HepG2 (cell line): Measurements from ENCODE around the gene PDRG1. TPM values are rescaled to one million over a fixed set of nuclear protein-coding genes. Genes with fewer than 3 reads are reported as not detected.

Source experiments
- ELF4 ChIP-seq: sonication (generic); formaldehyde crosslinking; IDR thresholded peaks from 2 replicates; pipeline ENCODE4 v1.5.0; 2020; ENCODE audit warnings: missing genetic modification reagents, mild to moderate bottlenecking, moderate library complexity, borderline replicate concordance
- SAP130 ChIP-seq: IDR thresholded peaks from 2 replicates; pipeline ENCODE4 v1.6.1; 2016; ENCODE audit warnings: low read depth
- ZBTB38 ChIP-seq: sonication (generic); formaldehyde crosslinking; IDR thresholded peaks from 2 replicates; pipeline ENCODE4 v1.5.1; 2020; ENCODE audit warnings: mild to moderate bottlenecking, missing genetic modification reagents
- ZBTB40 ChIP-seq, 2 experiments: fragments of 450-650 bp in 1 of 2; sonication (generic) in 1 of 2; formaldehyde crosslinking in 1 of 2; IDR thresholded peaks; 2 replicates each; pipeline versions ENCODE4 v1.6.1 to v1.8.0; 2016 to 2022; ENCODE audit warnings: antibody characterized with exemption in 1 of 2, mild to moderate bottlenecking in 1 of 2, missing genetic modification reagents in 1 of 2
- ZFAT ChIP-seq: sonication (generic); formaldehyde crosslinking; conservative IDR thresholded peaks from 2 replicates; pipeline ENCODE4 v1.8.1; 2023; ENCODE audit warnings: missing genetic modification reagents, inconsistent platforms
- ZNF160 ChIP-seq: sonication (generic); formaldehyde crosslinking; IDR thresholded peaks from 2 replicates; pipeline ENCODE4 v1.8.0; 2022; ENCODE audit warnings: mild to moderate bottlenecking, inconsistent platforms, missing genetic modification reagents
- ZNF468 ChIP-seq: sonication (generic); formaldehyde crosslinking; IDR thresholded peaks from 2 replicates; pipeline ENCODE4 v1.8.0; 2022; ENCODE audit warnings: mild to moderate bottlenecking, moderate library complexity, missing genetic modification reagents
- polyA plus RNA-seq, 8 experiments: library from polyadenylated mRNA; depleted of rRNA in 3 of 8; stranded (reverse) in 7 of 8; unstranded in 1 of 8; fragments of >200 nt; fragmentation: Illumina TruSeq in 4 of 8; extraction: Trizol in 4 of 8; gene quantifications; 2 replicates each; pipeline versions ENCODE4 v1.2.1 to v1.2.3, GENCODE V29; 2011 to 2016; ENCODE audit warnings: low read depth in 4 of 8, missing spikeins in 1 of 8, mixed read lengths in 1 of 8; ENCODE audit not compliant: insufficient read depth in 1 of 8
- total RNA-seq, 5 experiments: library from RNA; depleted of rRNA; stranded (reverse); fragments of >200 nt; fragmentation: Illumina TruSeq; extraction: Trizol; gene quantifications; 2 replicates each; pipeline ENCODE4 v1.2.3, GENCODE V29; 2016; ENCODE audit warnings: low read depth in 1 of 5

Gene PDRG1
- total and polyA plus RNA-seq, 2 of the 13 experiments (the other 11 are each of a cell fraction or from before 2014, with no cell fraction given): 16.6 to 18.0 TPM

DNA sequence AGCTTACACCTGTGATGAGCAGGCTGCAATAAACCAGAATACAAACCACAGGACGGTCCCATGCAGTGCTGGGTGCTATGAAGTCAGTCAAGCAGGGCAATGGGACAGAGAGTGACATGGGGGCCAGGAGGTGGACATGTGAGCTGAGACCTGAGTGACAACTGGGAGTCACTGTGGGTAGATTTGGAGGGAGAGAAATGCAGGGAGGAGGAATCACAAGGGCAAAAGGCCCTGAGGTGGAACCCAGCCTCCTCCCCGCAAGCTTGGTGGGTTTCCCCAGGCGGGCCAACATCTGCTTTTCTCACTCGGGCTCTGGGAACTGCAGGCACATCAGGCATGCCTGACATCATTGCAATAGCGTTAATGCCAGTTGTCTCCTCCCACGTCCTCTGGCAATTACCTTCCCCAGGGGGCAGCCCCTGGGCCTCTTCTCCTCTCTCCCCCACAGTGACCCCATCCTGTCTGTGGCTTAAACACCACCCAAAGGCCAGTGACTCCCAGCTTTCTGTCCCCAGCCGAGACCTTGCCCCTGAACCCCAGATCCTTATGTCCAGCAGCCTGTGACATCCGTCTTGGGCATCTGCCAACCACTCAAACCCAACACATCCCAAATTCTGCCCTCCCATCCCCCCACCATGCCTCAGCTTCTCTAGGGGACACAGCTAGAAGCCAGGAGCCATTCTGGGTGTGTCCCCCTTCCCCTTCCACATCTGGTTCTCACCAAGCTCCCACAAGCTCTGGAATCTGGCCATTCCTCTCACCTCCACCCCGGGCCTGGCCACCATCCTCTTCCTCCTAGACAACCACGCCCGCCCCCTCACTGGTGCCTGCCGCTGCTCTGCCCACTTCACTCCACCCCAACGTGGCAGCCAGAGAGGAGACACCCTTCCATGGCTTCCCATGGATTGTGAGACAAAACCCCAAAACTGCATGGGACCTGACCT, 28.2 kb downstream of the PDRG1 start (continued):
- TF ChIP-seq ZBTB40 (IDR thresholded peaks at IDR 0.05): no peak
- no peak for TF ChIP-seq ZBTB40 (CRISPR knock-in tag; IDR thresholded peaks at IDR 0.05)
- TF ChIP-seq ZFAT (CRISPR knock-in tag): no peak
- TF ChIP-seq SAP130 (CRISPR knock-in tag): no peak
- TF ChIP-seq ZNF160 (CRISPR knock-in tag): no peak
- TF ChIP-seq ZNF468 (CRISPR knock-in tag): no peak
- TF ChIP-seq ZBTB38 (CRISPR knock-in tag): no peak
- TF ChIP-seq ELF4 (CRISPR knock-in tag): no peak
